ENCODE data around the gene PRXL2C.

GRCh38 chr9:96686638-96687335 is 31.7 kb upstream of the PRXL2C start:
- TF ChIP-seq, protein P1, sequence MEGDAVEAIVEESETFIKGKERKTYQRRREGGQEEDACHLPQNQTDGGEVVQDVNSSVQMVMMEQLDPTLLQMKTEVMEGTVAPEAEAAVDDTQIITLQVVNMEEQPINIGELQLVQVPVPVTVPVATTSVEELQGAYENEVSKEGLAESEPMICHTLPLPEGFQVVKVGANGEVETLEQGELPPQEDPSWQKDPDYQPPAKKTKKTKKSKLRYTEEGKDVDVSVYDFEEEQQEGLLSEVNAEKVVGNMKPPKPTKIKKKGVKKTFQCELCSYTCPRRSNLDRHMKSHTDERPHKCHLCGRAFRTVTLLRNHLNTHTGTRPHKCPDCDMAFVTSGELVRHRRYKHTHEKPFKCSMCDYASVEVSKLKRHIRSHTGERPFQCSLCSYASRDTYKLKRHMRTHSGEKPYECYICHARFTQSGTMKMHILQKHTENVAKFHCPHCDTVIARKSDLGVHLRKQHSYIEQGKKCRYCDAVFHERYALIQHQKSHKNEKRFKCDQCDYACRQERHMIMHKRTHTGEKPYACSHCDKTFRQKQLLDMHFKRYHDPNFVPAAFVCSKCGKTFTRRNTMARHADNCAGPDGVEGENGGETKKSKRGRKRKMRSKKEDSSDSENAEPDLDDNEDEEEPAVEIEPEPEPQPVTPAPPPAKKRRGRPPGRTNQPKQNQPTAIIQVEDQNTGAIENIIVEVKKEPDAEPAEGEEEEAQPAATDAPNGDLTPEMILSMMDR (conservative IDR thresholded peaks at IDR 0.05), result peak; percentile 66
- no peak for TF ChIP-seq EZH2 (IDR thresholded peaks at IDR 0.05; ENCODE audit: low read depth)
